Right kidney (tissue), 9 donors: Measurements from ENCODE around the gene ALPP.
"Not testable (repeated sequence)": the region's sequence is repeated elsewhere in the genome, so short reads cannot be mapped to it uniquely, and the experiment has no call there.

ENCODE experiments used
- DNase-seq: peaks from one replicate; pipeline ENCODE4 v3.0.0-alpha.2; 2016
- long read RNA-seq, 8 donors: transcript quantifications; one replicate each; lab custom pipeline, GENCODE V29; 2026

The ALPP gene
- long read RNA-seq, donor 1, result 0 reads
- long read RNA-seq, donor 2, result 0 reads
- long read RNA-seq, donor 3, result 0 reads
- long read RNA-seq, donor 4, result 0 reads
- long read RNA-seq, donor 5, result 0 reads
- long read RNA-seq, donor 6, result 0 reads
- long read RNA-seq, donor 7, result 0 reads
- long read RNA-seq, donor 8, result 0 reads

GRCh38 chr2:232378735-232379151 is at the start of gene ALPP:
Gene ALPP (plus strand): TSS chr2:232378751. CDS start chr2:232378803, 52 bp downstream.
- DNase-seq, result not testable (repeated sequence)

- DNase-seq, result no peak
These were observed 48.9 kb upstream of the ALPP start for GRCh38 chr2:232329716-232330067.

GRCh38 chr2:232330068-232330999 is 48.2 kb upstream of the ALPP start:
- no peak for DNase-seq

GRCh38 chr2:232331061-232331460 is 47.5 kb upstream of the ALPP start:
- not testable (repeated sequence) for DNase-seq

GRCh38 chr2:232331641-232332040 is 46.9 kb upstream of the ALPP start:
- DNase-seq, result not testable (repeated sequence)

- not testable (repeated sequence) for DNase-seq
These were observed 46.2 kb upstream of the ALPP start for GRCh38 chr2:232332244-232332939.

GRCh38 chr2:232332940-232333259 is 45.7 kb upstream of the ALPP start:
- no peak for DNase-seq

- DNase-seq, result no peak
These were observed 45.0 kb upstream of the ALPP start for GRCh38 chr2:232333361-232334135.

- not testable (repeated sequence) for DNase-seq
These were observed 44.2 kb upstream of the ALPP start for GRCh38 chr2:232334136-232334884.

GRCh38 chr2:232334885-232335205 is 43.7 kb upstream of the ALPP start:
- DNase-seq, result not testable (repeated sequence)

GRCh38 chr2:232335206-232335858 is 43.2 kb upstream of the ALPP start:
- not testable (repeated sequence) for DNase-seq

GRCh38 chr2:232335859-232336215 is 42.7 kb upstream of the ALPP start:
- no peak for DNase-seq

- DNase-seq, result no peak
These were observed 42.3 kb upstream of the ALPP start for GRCh38 chr2:232336241-232336736.

GRCh38 chr2:232336981-232337720 is 41.4 kb upstream of the ALPP start:
- no peak for DNase-seq

GRCh38 chr2:232338094-232338758 is 40.3 kb upstream of the ALPP start:
- DNase-seq, result not testable (repeated sequence)

- no peak for DNase-seq
These were observed 39.8 kb upstream of the ALPP start for GRCh38 chr2:232338759-232339106.

GRCh38 chr2:232339121-232340081 is 39.1 kb upstream of the ALPP start:
- no peak for DNase-seq

GRCh38 chr2:232340171-232340935 is 38.2 kb upstream of the ALPP start:
- no peak for DNase-seq
